Liver (tissue), 9 donors: ENCODE results near the gene CHPT1. TPM values are rescaled to one million over a fixed set of nuclear protein-coding genes. Genes with fewer than 3 reads are reported as not detected.

Source experiments
- DNase-seq: peaks from one replicate; pipeline ENCODE4 v3.0.0-alpha.2; 2017; ENCODE audit warnings: low spot score
- H3K27ac ChIP-seq, 2 donors: one replicate each; pipeline ENCODE4 v1.7.0; 2013; ENCODE audit warnings: inconsistent platforms in 2 of 2, low read length in 2 of 2, control low read depth in 1 of 2, low read depth in 1 of 2, mild to moderate bottlenecking in 1 of 2
- H3K27me3 ChIP-seq, 4 donors: one replicate each; pipeline versions ENCODE4 v1.6.1 to v1.7.0; 2013; ENCODE audit warnings: low read length in 3 of 4, inconsistent platforms in 1 of 4, mild to moderate bottlenecking in 1 of 4, moderate library complexity in 1 of 4; ENCODE audit not compliant: control insufficient read depth in 4 of 4, insufficient read depth in 4 of 4
- H3K36me3 ChIP-seq, 4 donors: one replicate each; pipeline versions ENCODE4 v1.6.1 to v1.7.0; 2013; ENCODE audit warnings: low read length in 3 of 4, mild to moderate bottlenecking in 3 of 4, low read depth in 1 of 4, moderate library complexity in 1 of 4; ENCODE audit not compliant: control insufficient read depth in 4 of 4, insufficient read depth in 3 of 4
- H3K4me1 ChIP-seq, 4 donors: one replicate each; pipeline versions ENCODE4 v1.6.1 to v1.7.0; 2013; ENCODE audit warnings: low read length in 3 of 4, mild to moderate bottlenecking in 3 of 4, moderate library complexity in 1 of 4; ENCODE audit not compliant: control insufficient read depth in 4 of 4, insufficient read depth in 4 of 4
- H3K4me3 ChIP-seq, 3 donors: one replicate each; pipeline versions ENCODE4 v1.6.1 to v1.7.0; 2013; ENCODE audit warnings: low read length in 3 of 3, control low read depth in 1 of 3, low read depth in 1 of 3, mild to moderate bottlenecking in 1 of 3
- H3K9ac ChIP-seq, 2 donors: one replicate each; pipeline ENCODE4 v1.7.0; 2013; ENCODE audit warnings: low read length in 2 of 2, mild to moderate bottlenecking in 2 of 2, moderate library complexity in 2 of 2, control low read depth in 1 of 2, low read depth in 1 of 2
- H3K9me3 ChIP-seq, 4 donors: one replicate each; pipeline versions ENCODE4 v1.6.1 to v1.7.0; 2013; ENCODE audit warnings: low read length in 3 of 4; ENCODE audit not compliant: control insufficient read depth in 4 of 4
- ATF3 ChIP-seq: IDR thresholded peaks from 2 replicates; pipeline ENCODE4 v1.6.1; 2016; ENCODE audit warnings: antibody characterized with exemption
- EGR1 ChIP-seq, 2 donors: IDR thresholded peaks; 2 replicates each; pipeline ENCODE4 v1.6.1; 2016 to 2018; ENCODE audit warnings: antibody characterized with exemption in 2 of 2, low read depth in 2 of 2
- FOXA1 ChIP-seq: IDR thresholded peaks from 2 replicates; pipeline ENCODE4 v1.6.1; 2016; ENCODE audit warnings: antibody characterized with exemption
- HNF4A ChIP-seq, 2 donors: conservative IDR thresholded peaks; 2 replicates each; pipeline ENCODE4 v1.6.1; 2016; ENCODE audit warnings: antibody characterized with exemption in 2 of 2, mild to moderate bottlenecking in 2 of 2
- HNF4G ChIP-seq: IDR thresholded peaks from 2 replicates; pipeline ENCODE4 v1.6.1; 2016; ENCODE audit warnings: antibody characterized with exemption
- JUND ChIP-seq, 2 donors: IDR thresholded peaks; 2 replicates each; pipeline ENCODE4 v1.6.1; 2016; ENCODE audit warnings: antibody characterized with exemption in 2 of 2
- NR2F2 ChIP-seq: IDR thresholded peaks from 2 replicates; pipeline ENCODE4 v1.6.1; 2016; ENCODE audit warnings: antibody characterized with exemption
- RAD21 ChIP-seq, 2 donors: IDR thresholded peaks; 2 replicates each; pipeline ENCODE4 v1.6.1; 2016; ENCODE audit warnings: antibody characterized with exemption in 2 of 2, mild to moderate bottlenecking in 2 of 2
- SP1 ChIP-seq: IDR thresholded peaks from 2 replicates; pipeline ENCODE4 v1.6.1; 2018; ENCODE audit warnings: antibody characterized with exemption, mild to moderate bottlenecking
- TAF1 ChIP-seq: conservative IDR thresholded peaks from 2 replicates; pipeline ENCODE4 v1.6.1; 2016; ENCODE audit warnings: antibody characterized with exemption, mild to moderate bottlenecking
- YY1 ChIP-seq: IDR thresholded peaks from 2 replicates; pipeline ENCODE4 v1.6.1; 2016; ENCODE audit warnings: antibody characterized with exemption, mild to moderate bottlenecking
- WGBS: extraction: QIAGEN DNeasy Blood & Tissue Kit; methylation state at CpG from one replicate; pipeline ENCODE4 v1.1.7; 2013; 5-methylcytosine and 5-hydroxymethylcytosine counted together
- polyA plus RNA-seq, 2 donors: library from polyadenylated mRNA; stranded (reverse) in 1 of 2; unstranded in 1 of 2; fragments of 200-250 nt in 1 of 2; fragments of >200 nt in 1 of 2; fragmentation: Nextera tagmentation in 1 of 2; extraction: Ambion mirVana in 1 of 2; gene quantifications; one replicate each; pipeline versions ENCODE4 v1.2.1 to v1.2.3, GENCODE V29; 2013 to 2015
- total RNA-seq, 2 donors: library from RNA; depleted of rRNA; stranded (reverse); fragments of >200 nt; gene quantifications; one replicate each; pipeline ENCODE4 v1.2.3, GENCODE V29; 2014
- TF ChIP-seq, protein P1 (sequence below): fragments of 150-350 bp; IDR thresholded peaks from 2 replicates; pipeline ENCODE4 v1.5.1; 2017; ENCODE audit warnings: improper control_type of control experiment, low read depth, low read length; ENCODE audit not compliant: missing input control
- TF ChIP-seq, protein P2 (sequence below): IDR thresholded peaks from 2 replicates; pipeline ENCODE4 v1.6.1; 2016; ENCODE audit warnings: antibody characterized with exemption
- TF ChIP-seq, protein P3 (sequence below): IDR thresholded peaks from 2 replicates; pipeline ENCODE4 v1.6.1; 2016; ENCODE audit warnings: antibody characterized with exemption, mild to moderate bottlenecking
- TF ChIP-seq, protein P4 (sequence below): IDR thresholded peaks from 2 replicates; pipeline ENCODE4 v1.6.1; 2016; ENCODE audit warnings: antibody characterized with exemption
- donor health status: healthy.
- donor health status: healthy.
- donor health status: healthy.
- donor health status: healthy.
- donor health status: healthy.

Gene CHPT1
- total and polyA plus RNA-seq, 4 donors: 51.5 to 96.6 (median 61.7) TPM

GRCh38 chr12:101768781-101769180, 71.3 kb downstream of the CHPT1 start:
- no peaks in the 10 kb centered on the region for H3K4me1 ChIP-seq
- no peaks in the 10 kb centered on the region for H3K9me3 ChIP-seq
- TF ChIP-seq, protein P1, sequence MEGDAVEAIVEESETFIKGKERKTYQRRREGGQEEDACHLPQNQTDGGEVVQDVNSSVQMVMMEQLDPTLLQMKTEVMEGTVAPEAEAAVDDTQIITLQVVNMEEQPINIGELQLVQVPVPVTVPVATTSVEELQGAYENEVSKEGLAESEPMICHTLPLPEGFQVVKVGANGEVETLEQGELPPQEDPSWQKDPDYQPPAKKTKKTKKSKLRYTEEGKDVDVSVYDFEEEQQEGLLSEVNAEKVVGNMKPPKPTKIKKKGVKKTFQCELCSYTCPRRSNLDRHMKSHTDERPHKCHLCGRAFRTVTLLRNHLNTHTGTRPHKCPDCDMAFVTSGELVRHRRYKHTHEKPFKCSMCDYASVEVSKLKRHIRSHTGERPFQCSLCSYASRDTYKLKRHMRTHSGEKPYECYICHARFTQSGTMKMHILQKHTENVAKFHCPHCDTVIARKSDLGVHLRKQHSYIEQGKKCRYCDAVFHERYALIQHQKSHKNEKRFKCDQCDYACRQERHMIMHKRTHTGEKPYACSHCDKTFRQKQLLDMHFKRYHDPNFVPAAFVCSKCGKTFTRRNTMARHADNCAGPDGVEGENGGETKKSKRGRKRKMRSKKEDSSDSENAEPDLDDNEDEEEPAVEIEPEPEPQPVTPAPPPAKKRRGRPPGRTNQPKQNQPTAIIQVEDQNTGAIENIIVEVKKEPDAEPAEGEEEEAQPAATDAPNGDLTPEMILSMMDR: no peak
- no peak for TF ChIP-seq RAD21 (IDR thresholded peaks at IDR 0.05)
- TF ChIP-seq YY1: no peak
- TF ChIP-seq HNF4G: no peak
- TF ChIP-seq JUND (IDR thresholded peaks at IDR 0.05): no peak
- TF ChIP-seq SP1: no peak
- TF ChIP-seq ATF3: no peak
- TF ChIP-seq FOXA1: no peak
- H3K4me3 ChIP-seq: no peak overlapping the region
- DNase-seq: no peak
- H3K36me3 ChIP-seq: peaks cover 0 to 7% (median 0%) of the 10 kb centered on the region in 4 donors
- H3K27ac ChIP-seq: no peak overlapping the region
- WGBS: 92% methylated on average over 2 of the region's 2 CpGs
- H3K9ac ChIP-seq: no peak overlapping the region
- H3K27me3 ChIP-seq: no peaks in the 10 kb centered on the region

GRCh38 chr12:101769865-101770264, 72.4 kb downstream of the CHPT1 start:
- DNase-seq: no peak
- Histone ChIP-seq H3K4me1 (no peaks in the 10 kb centered on the region), H3K9ac (no peak overlapping the region), H3K4me3 (no peak overlapping the region), H3K27me3 (no peaks in the 10 kb centered on the region), H3K36me3 (peaks cover 0 to 7% (median 0%) of the 10 kb centered on the region in 4 donors), H3K27ac (no peak overlapping the region), H3K9me3 (no peaks in the 10 kb centered on the region)
- 65% methylated on average over 5 of the region's 5 CpGs for WGBS
- TF ChIP-seq, protein P2, sequence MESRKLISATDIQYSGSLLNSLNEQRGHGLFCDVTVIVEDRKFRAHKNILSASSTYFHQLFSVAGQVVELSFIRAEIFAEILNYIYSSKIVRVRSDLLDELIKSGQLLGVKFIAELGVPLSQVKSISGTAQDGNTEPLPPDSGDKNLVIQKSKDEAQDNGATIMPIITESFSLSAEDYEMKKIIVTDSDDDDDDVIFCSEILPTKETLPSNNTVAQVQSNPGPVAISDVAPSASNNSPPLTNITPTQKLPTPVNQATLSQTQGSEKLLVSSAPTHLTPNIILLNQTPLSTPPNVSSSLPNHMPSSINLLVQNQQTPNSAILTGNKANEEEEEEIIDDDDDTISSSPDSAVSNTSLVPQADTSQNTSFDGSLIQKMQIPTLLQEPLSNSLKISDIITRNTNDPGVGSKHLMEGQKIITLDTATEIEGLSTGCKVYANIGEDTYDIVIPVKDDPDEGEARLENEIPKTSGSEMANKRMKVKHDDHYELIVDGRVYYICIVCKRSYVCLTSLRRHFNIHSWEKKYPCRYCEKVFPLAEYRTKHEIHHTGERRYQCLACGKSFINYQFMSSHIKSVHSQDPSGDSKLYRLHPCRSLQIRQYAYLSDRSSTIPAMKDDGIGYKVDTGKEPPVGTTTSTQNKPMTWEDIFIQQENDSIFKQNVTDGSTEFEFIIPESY: no peak

GRCh38 chr12:101772012-101772775, 74.8 kb downstream of the CHPT1 start:
- Histone ChIP-seq H3K9me3 (no peaks in the 10 kb centered on the region), H3K4me3 (no peak overlapping the region), H3K27ac (no peak overlapping the region), H3K9ac (no peak overlapping the region), H3K4me1 (no peaks in the 10 kb centered on the region), H3K36me3 (peaks cover 0 to 2% (median 0%) of the 10 kb centered on the region in 4 donors), H3K27me3 (no peaks in the 10 kb centered on the region)
- 78% methylated on average over 5 of the region's 5 CpGs for WGBS
- no peak for DNase-seq
- TF ChIP-seq EGR1 (IDR thresholded peaks at IDR 0.05; ENCODE audit: low read depth in 2 of 2) (no peak), TAF1 (no peak), RAD21 (IDR thresholded peaks at IDR 0.05) (no peak), HNF4G (no peak), NR2F2 (no peak), SP1 (no peak), JUND (IDR thresholded peaks at IDR 0.05) (no peak), HNF4A (conservative IDR thresholded peaks at IDR 0.05) (no peak), YY1 (no peak), FOXA1 (no peak)
- TF ChIP-seq, protein P3, sequence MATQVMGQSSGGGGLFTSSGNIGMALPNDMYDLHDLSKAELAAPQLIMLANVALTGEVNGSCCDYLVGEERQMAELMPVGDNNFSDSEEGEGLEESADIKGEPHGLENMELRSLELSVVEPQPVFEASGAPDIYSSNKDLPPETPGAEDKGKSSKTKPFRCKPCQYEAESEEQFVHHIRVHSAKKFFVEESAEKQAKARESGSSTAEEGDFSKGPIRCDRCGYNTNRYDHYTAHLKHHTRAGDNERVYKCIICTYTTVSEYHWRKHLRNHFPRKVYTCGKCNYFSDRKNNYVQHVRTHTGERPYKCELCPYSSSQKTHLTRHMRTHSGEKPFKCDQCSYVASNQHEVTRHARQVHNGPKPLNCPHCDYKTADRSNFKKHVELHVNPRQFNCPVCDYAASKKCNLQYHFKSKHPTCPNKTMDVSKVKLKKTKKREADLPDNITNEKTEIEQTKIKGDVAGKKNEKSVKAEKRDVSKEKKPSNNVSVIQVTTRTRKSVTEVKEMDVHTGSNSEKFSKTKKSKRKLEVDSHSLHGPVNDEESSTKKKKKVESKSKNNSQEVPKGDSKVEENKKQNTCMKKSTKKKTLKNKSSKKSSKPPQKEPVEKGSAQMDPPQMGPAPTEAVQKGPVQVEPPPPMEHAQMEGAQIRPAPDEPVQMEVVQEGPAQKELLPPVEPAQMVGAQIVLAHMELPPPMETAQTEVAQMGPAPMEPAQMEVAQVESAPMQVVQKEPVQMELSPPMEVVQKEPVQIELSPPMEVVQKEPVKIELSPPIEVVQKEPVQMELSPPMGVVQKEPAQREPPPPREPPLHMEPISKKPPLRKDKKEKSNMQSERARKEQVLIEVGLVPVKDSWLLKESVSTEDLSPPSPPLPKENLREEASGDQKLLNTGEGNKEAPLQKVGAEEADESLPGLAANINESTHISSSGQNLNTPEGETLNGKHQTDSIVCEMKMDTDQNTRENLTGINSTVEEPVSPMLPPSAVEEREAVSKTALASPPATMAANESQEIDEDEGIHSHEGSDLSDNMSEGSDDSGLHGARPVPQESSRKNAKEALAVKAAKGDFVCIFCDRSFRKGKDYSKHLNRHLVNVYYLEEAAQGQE: no peak
- TF ChIP-seq, protein P4, sequence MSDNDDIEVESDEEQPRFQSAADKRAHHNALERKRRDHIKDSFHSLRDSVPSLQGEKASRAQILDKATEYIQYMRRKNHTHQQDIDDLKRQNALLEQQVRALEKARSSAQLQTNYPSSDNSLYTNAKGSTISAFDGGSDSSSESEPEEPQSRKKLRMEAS: no peak
- TF ChIP-seq, protein P1: no peak
